IPS-18c (cell line): ENCODE data around the gene CLEC4C.
"Not testable (repeated sequence)": the region's sequence is repeated elsewhere in the genome, so short reads cannot be mapped to it uniquely, and the experiment has no call there.

Experiments
- H3K4me3 ChIP-seq: 2 replicates; pipeline ENCODE4 v1.7.0; 2013; ENCODE audit warnings: low read depth, mild to moderate bottlenecking, low read length, moderate library complexity; ENCODE audit not compliant: insufficient read depth
- H3K9me3 ChIP-seq: one replicate; pipeline ENCODE4 v1.6.1; 2013; ENCODE audit warnings: mild to moderate bottlenecking, low read length, moderate library complexity; ENCODE audit not compliant: control insufficient read depth, insufficient read depth

CLEC4C gene

DNA sequence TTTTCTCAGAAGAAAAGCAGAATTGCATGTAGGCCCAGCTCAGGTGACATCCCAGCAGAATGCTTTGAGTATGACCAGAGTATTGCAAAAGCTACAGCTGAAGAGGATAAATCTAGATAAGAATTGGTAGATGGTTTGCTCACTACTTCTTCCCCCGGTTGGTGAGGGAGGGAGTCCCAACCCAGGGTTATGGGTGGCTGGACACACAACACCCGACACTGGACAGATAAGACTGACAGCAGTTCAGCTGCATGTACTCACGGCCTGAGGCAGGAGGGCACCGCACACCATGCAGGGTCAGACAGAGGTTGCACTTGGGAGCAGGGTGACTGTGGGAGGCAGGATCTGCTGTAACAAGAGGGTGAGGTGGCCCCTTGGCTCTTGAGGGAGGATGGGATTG, 1.7 kb upstream of the CLEC4C start:
- peaks cover 2% of the 10 kb centered on the region for H3K9me3 ChIP-seq
- H3K4me3 ChIP-seq, result no peak overlapping the region

DNA sequence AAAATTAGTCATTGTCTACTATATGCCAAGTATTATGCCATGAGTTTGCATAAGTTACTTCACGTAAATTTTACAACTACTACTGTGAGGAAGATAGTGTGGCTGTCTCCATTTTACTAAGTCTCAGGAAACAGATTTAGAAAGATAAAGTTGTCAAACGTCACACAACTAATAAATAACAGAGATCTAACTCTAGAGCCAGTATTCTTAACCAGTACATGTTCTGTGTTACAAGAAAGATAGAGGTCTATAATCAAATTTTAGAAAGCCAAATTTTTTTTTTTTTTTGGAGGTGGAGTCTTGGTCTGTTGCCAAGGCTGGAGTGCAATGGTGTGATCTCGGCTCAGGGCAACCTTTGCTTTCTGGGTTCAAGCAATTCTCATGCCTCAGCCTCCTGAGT, 14.2 kb downstream of the CLEC4C start:
- no peaks in the 10 kb centered on the region for H3K9me3 ChIP-seq

DNA sequence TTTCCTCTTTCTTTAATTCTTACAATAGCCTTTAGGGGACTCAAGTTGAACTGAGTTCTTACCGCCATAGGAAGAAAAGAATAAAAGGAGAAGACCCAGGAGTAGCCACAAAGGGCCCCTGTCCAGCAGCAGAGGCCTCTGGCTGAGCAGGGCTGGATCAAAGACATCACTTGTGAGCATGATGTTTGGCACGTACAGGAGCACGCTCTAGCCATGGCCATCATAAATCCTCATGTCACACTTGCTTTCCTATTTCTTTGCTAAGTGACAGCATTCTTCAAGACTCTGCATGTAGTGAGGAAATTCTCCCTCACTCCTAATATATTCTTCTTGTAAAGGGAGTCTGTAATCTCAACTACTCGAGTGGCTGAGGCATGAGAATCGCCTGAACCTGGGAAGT, 15.7 kb downstream of the CLEC4C start:
- Histone ChIP-seq H3K4me3 (no peak overlapping the region), H3K9me3 (no peaks in the 10 kb centered on the region)

More for the DNA sequence above, 14.2 kb downstream of the CLEC4C start:
- H3K4me3 ChIP-seq, result no peak overlapping the region

DNA sequence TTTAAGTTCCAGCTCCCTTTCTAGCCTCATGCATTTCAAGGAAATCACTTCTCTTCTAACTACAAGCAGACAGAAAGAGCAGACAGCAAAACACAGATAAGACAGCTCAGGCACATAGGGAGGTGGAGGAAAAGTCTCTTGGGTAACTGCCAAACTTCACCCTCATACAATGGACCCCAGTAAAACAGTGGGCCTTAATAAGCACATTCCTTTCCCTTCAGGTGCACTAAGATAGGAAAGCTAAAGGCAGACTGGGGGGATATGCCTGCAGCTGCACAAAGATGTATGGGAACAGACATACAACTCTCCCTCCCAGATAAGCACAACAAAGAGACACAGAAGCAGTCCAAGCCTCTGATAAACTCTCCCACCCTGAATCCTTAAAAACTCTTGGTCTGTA, 16.2 kb downstream of the CLEC4C start:
- H3K9me3 ChIP-seq, H3K4me3 ChIP-seq: not testable (repeated sequence)

DNA sequence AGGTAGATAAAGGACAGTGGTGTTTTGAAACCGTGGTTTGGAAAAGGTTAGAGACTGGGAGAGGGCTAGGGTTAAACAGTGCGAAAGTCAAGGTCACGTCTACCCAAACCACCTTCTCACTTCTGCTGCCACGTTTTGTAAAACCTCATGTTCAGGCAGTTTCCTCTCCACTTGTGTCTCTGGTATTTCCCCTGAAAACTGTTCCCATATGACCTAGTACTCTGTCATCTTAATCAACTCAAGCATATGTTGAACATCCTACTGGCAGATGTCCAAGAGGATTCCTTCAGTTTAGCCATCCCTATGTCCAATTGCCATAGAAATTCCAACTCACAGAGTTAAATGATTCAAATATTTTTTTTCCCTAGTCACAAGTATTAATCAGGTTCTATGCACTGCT, 17.4 kb downstream of the CLEC4C start:
- Histone ChIP-seq H3K9me3 (no peaks in the 10 kb centered on the region), H3K4me3 (no peak overlapping the region)

DNA sequence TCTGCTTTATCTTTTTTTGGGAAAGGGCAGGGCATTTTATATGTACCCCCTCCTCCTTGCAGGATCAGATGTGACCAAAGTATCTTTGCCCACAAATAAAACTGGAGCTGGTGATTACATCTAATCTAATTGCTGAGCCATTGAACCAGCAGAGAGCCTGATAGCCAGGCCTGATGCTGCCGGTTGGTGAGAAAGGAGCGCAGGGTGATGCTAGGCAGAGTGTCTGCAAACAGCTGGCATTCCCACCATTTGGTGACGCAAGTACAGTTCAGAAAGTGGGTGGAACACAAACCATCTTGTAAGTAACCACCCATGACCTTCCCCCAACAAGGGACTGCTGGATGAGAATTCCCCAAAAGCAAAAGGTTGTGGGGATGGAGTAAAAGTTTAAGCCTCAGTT, 23.2 kb downstream of the CLEC4C start:
- H3K4me3 ChIP-seq, result no peak overlapping the region
- no peaks in the 10 kb centered on the region for H3K9me3 ChIP-seq

DNA sequence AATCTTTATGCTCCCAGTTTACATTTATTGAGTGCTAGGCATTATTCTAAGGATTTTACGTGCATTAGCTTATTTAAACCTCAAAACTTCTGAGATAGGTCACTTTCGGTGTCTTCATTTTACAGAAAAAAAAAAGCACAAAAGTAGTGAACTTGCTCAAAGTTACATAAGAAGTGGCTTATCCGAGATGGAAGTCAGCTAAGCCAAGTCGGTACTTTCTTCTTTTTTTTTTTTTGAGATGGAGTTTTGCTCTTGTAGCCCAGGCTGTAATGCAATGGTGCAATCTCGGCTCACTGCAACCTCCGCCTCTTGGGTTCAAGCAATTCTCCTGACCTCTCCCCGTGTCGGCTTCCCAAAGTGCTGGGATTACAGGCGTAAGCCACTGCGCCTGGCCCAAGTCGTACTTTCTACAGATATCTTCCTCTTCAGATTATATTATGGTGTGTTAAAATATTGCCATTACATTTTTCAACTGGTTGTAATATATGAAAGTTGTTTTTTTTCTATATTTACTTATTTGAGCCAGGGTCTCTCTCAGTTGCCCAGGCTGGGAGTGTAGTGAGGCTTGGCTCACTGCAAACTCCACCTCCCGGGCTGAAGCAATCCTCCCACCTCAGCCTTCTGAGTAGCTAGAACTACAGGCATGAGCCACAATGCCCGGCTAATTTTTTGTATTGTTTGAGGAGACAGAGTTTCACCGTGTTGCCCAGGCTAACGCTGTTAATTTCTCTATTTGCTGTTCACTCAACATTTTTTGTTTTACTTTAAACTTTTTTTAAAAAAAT, 27.0 kb downstream of the CLEC4C start:
- H3K4me3 ChIP-seq, result no peak overlapping the region

DNA sequence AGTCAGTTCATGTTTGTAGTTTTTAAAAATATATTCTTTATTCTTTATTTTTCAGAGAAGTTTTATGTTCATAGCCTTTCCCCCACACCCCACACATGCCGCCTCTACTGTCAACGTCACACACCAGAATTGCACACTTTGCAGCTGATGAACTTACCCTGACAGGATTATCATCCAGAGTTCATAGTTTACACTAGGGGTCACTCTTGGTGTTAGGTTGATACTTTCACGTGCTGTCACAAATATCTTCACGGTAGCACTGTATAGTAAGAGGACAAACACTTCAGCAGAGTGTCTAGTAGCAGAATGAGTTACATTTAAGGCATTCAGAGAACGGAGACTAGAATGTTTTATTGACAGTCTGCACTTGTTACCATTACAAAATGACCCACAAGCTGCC, 30.8 kb downstream of the CLEC4C start:
- no peaks in the 10 kb centered on the region for H3K9me3 ChIP-seq
- H3K4me3 ChIP-seq, result no peak overlapping the region

More for the DNA sequence above, 27.0 kb downstream of the CLEC4C start:
- H3K9me3 ChIP-seq, result no peaks in the 10 kb centered on the region

DNA sequence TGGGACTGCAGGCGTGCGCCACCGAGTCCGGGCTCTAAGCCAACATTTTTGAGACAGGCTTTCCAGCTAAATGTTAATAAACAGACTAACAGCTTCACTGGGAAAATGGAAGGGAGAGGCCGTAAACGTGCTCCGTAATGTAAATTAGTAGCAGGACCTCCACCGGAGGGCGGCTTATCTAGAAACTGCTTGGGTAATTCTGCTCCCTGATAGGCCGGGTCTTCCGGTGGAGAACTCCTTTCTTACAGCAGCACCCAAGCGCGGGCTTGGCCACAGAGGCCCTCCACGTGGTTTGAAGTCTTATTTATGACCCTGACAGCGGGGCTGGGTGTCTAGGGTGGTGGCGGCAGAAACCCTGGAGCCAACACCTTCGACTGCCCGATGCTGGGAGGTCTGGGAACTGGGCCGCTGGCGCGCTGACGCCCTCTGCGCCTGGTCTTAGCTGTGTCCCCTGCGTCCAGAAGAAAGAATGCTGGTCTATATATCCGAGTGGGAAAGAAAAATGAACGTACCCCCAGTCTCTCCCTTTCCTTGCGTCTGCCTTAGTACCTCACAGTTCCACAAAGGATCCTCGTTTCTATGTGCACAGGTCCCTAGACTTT, 34.2 kb downstream of the CLEC4C start:
- no peak overlapping the region for H3K4me3 ChIP-seq
- no peaks in the 10 kb centered on the region for H3K9me3 ChIP-seq

DNA sequence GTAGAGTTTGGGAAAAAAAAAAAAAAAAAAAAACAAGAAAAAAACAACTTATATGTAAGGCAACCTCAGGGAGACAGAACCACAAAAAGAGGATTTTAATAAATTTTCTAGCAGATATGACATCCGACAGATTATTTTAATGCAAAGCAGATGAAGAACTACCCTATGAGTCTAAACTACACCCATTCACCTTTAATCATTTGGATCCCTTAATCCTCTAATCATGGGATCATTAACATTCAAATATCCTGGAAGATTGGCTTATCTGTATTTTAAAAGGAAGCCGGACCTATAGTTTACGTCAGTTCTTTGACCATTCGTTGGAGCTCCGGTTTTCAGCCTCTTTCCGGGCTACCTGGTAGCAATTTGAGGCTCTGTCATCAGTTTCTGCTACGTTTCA, 36.0 kb downstream of the CLEC4C start, which contains the start of gene DPPA3:
Gene DPPA3 (plus strand): TSS at position 301 of the 400 bp plus-strand sequence. CDS start 138 bp downstream, outside the sequence.
- H3K9me3 ChIP-seq, result no peaks in the 10 kb centered on the region
- H3K4me3 ChIP-seq, result no peak within 1 kb of the TSS

DNA sequence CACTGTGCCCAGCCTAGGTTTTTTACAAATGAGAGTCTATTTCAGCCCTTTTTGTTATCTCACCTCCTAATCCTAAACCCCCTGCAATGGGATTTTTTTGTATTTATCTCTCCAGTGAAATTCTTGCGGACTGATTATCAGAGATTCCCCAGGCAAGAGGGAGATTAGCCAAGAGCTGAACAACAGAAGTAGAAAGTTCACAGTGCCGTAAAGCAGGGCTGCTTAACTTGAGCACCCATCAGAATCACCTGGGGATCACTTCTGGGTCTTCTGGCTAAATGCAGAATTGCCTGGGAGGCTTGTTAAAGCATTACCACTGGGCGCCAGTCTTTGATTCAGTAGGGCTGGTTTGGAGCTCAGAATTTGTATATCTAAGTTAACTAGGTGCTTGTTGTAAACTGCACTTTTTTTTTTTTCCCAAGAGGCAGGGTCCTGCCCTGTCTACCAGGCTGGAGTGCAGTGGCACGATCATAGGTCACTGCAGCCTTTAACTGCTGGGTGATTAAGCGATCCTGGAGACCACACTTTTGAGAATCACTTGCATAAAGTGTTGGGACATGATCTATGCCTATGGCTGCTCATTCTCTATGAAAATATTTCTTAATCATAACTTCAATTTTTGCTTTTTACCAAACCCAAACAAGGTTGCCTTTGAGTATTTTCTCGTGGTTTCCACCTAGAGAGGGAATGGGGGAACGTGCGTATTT, 37.1 kb downstream of the CLEC4C start:
- no peaks in the 10 kb centered on the region for H3K9me3 ChIP-seq
- no peak overlapping the region for H3K4me3 ChIP-seq

DNA sequence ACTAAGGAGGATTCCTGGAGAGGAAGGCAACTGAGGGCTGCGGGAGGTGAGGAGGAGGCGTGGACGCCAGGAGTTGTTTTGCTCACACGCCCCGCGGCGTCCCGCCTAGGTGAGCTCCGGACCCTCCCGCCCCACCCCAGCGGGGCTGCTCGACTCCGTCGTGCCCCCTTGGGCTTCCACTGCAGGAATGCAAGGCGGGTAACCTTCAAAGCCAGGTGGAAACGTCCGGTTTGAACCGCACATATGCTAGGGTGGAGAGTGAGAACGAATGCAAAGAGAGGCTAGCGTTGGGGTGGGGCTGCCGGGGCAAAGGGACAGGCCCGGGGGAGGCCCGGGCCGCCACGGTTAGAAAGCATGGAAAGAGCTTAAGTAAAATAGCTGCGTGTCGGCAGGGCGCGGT, 41.3 kb downstream of the CLEC4C start:
- H3K9me3 ChIP-seq, result no peaks in the 10 kb centered on the region

DNA sequence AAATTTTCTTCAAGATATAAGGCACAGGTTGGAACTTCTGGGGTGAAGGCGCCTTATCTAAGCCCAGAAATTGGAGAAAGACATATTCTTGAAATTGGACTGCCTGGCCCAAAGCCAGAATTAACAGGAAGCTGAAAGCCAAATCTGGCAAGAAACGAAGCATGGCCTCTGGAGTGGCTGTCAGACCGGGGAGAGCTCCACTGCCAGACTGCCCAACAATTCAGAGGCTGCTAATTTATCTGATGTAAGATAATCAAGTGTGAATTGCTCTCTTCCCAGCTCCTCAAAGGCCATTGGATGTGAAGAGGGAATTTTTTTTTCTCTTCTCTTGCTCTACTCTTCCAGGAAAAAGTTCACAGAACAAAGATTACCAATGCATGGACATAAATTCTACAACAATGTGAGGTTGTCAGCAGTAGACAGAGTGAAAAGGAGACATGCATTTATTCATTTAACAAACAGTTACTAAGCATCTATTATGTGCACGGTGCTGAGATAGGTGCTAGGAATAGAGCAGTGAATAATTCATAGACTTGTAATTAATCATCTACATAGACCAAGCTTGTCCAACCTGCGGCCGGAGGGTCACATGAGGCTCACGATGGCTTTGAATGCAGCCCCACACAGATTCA, 51.5 kb downstream of the CLEC4C start, which contains the start of gene GDF3:
Gene GDF3 (minus strand): TSS at position 210 of the 632 bp plus-strand sequence. CDS start 47 bp downstream, at position 163.
- H3K9me3 ChIP-seq, result no peaks in the 10 kb centered on the region
- no peak within 1 kb of the TSS for H3K4me3 ChIP-seq

More for the DNA sequence above, 41.3 kb downstream of the CLEC4C start:
- no peak overlapping the region for H3K4me3 ChIP-seq

DNA sequence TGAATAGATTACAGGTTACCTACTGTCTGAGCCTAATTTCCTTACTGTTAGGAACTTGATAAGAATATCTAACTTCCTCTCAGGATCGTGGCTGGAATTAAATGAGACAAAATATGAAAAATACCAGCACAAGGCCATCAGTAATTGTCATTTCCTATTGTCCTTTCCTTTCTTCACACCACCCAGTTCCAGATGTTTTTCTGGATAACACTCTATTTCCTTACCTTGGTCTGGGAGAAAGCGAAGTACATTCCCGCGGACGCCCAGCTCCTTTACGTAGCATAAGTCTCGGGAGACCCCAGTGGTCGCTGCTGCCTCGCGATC, 52.0 kb downstream of the CLEC4C start:
- Histone ChIP-seq H3K9me3 (no peaks in the 10 kb centered on the region), H3K4me3 (no peak overlapping the region)

DNA sequence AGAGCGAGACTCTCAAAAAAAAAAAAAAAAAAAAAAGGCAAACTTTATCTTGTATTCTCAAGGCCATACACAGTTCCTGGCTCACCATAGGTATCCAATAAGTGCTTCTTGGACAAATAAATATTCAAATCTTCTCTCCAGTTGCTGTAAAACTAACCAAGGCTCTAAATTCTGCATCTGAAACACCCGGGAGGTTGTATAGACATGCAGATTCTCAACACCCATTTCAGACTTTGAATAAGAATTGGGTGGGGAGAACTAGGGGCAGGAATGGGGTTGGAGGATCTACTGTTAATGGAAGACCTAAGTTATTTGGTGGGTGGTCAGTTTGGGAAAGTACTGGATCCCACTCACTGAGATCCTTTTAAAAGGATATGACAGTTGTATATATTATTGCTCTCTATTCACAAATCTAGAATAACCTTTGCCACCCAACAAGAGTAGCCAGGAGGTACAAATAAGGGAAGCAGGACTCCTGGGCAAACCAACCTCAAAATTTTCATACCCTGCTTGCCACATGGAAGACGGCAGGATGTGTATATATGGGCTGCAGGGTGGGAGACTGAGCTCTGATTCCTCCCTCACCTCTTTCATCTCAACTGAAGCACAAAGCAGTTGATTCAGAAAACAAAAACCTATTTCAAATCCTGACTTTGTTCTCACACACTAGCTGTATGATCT, 52.5 kb downstream of the CLEC4C start:
- Histone ChIP-seq H3K4me3 (no peak overlapping the region), H3K9me3 (no peaks in the 10 kb centered on the region)

DNA sequence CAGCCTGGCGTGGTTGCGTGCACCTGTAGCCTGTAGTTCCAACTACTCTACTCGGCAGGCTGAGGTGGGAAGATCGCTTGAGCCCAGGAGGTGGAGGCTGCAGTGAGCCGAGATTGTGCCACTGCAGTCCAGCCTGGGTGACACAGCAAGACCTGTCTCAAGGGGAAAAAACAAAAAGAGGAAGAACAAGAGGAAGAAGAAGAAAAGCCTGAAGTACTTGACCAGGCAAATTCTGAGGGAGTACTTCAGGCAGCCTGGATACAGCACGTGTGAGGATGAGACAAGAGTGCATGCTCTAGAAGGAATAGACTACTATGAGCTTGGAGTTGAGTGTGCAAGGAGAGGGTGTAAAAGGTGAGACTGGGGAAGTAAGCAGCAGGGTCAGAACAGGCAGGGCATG, 53.4 kb downstream of the CLEC4C start:
- H3K4me3 ChIP-seq, result no peak overlapping the region
- no peaks in the 10 kb centered on the region for H3K9me3 ChIP-seq

DNA sequence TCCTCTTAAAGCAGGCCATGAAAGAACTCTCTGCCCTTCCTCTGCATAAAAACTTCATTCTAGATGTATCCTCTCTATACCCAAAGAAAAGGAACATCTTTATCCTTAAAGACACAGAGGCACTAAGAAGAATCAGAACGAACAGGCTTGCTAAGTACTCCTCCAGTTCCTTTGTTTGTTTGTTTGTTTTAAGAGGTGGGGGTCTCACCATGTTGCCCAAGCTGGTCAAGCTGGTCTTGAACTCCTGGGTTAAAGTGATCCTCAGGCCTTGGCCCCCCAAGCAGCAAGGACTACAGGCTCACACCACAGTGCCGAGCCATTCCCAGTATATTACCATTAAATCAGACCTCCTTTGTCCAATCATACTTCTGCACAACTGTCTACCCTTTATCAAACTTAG, 65.6 kb downstream of the CLEC4C start:
- Histone ChIP-seq H3K9me3 (no peaks in the 10 kb centered on the region), H3K4me3 (no peak overlapping the region)
